ENCODE results near the gene SYNC. TPM values are rescaled to one million over a fixed set of nuclear protein-coding genes. Genes with fewer than 3 reads are reported as not detected.
A peak's percentile ranks its signal among the peaks of the same experiment; 100 is the strongest.

Gene SYNC
- total and polyA plus RNA-seq, 2 experiments from 2014 or later: not detected

GRCh38 chr1:32709476-32709875, 6.9 kb upstream of the SYNC start (continued):
- TF ChIP-seq ZNF462 (CRISPR knock-in tag; IDR thresholded peaks at IDR 0.05) (no peak), POLR2AphosphoS5 (IDR thresholded peaks at IDR 0.05; ENCODE audit: low read depth) (no peak), ZNF331 (CRISPR knock-in tag; IDR thresholded peaks at IDR 0.05; ENCODE audit: low read depth) (no peak), EZH2phosphoT487 (IDR thresholded peaks at IDR 0.05; ENCODE audit: unreplicated experiment) (no peak)

GRCh38 chr1:32709075-32709474, 6.5 kb upstream of the SYNC start:
- Histone ChIP-seq H3K4me1 (ENCODE audit: insufficient read depth) (peaks cover 10% of the 10 kb centered on the region; the same call in 1 of the 2 replicates), H3K9me2 (ENCODE audit: insufficient read depth) (no peaks in the 10 kb centered on the region), H3K36me3 (ENCODE audit: insufficient read depth) (no peaks in the 10 kb centered on the region), H3F3A (replicated peaks; ENCODE audit: low read depth) (peaks cover 4% of the 10 kb centered on the region; the same call in 1 of the 2 replicates), H3K27me3 (ENCODE audit: insufficient read depth) (peaks cover 8% of the 10 kb centered on the region), H4K20me1 (replicated peaks; ENCODE audit: insufficient read depth) (no peaks in the 10 kb centered on the region; the same call in 1 of the 2 replicates), H3K4me2 (no peak overlapping the region), H3K27ac (ENCODE audit: low read depth) (no peak overlapping the region), H3K4me3 (no peak overlapping the region), H2AFZ (no peak overlapping the region), H3K79me2 (replicated peaks; ENCODE audit: insufficient read depth) (no peaks in the 10 kb centered on the region)
- no peak for ATAC-seq
- Mint-ChIP-seq H3K36me3 (ENCODE audit: low read depth) (no peaks in the 10 kb centered on the region), H3K4me1 (peaks cover 12% of the 10 kb centered on the region; the same call in 2 of the 3 replicates), H3K9me3 (no peaks in the 10 kb centered on the region), H3K27me3 (ENCODE audit: insufficient read depth, low read depth, poor library complexity) (peaks cover 17% of the 10 kb centered on the region), H3K27ac (no peak overlapping the region), H3K4me3 (no peak overlapping the region)
- DNase-seq (ENCODE audit: low spot score): no peak
- TF ChIP-seq STAT1 (IDR thresholded peaks at IDR 0.05; ENCODE audit: unreplicated experiment) (no peak), CTCF (conservative IDR thresholded peaks at IDR 0.05; ENCODE audit: low read depth in 2 of 2) (peak in 1 of 2 experiments; percentile 18; a peak in 1 of 4 replicates)
